ENCODE measurements around the gene BANF1.

- no peak for TF ChIP-seq CTCF (conservative IDR thresholded peaks at IDR 0.05 in 1 of 2, IDR thresholded peaks at IDR 0.05 in 1 of 2; ENCODE audit: extremely low read depth in 1 of 2, insufficient read depth in 1 of 2, low read depth in 1 of 2, low read length in 2 of 2)
- no peak for TF ChIP-seq EZH2 (IDR thresholded peaks at IDR 0.05; ENCODE audit: borderline replicate concordance, low read length)
Measured at GRCh38 chr11:65976216-65977176, 25.8 kb upstream of the BANF1 start.
